ACC112 (cell line): ENCODE measurements around the gene PAXX.
"Not testable (repeated sequence)": the region's sequence is repeated elsewhere in the genome, so short reads cannot be mapped to it uniquely, and the experiment has no call there.

Experiments
- H2AFZ ChIP-seq: fragments of 200-600 bp; sonication (generic); one replicate; pipeline ENCODE4 v1.6.0; 2017; ENCODE audit warnings: antibody characterized with exemption, low read length; ENCODE audit not compliant: unreplicated experiment
- H3K27ac ChIP-seq: fragments of 200-600 bp; sonication (generic); 2 replicates; pipeline ENCODE4 v1.5.1; 2014; ENCODE audit warnings: low read depth, mild to moderate bottlenecking, antibody characterized with exemption, low read length, moderate library complexity
- H3K27me3 ChIP-seq: fragments of 200-600 bp; sonication (generic); 2 replicates; pipeline ENCODE4 v1.6.1; 2014; ENCODE audit warnings: mild to moderate bottlenecking, antibody characterized with exemption, low read length, moderate library complexity, mixed read lengths; ENCODE audit not compliant: insufficient read depth
- H3K36me3 ChIP-seq: fragments of 200-600 bp; sonication (generic); 2 replicates; pipeline ENCODE4 v1.6.1; 2016; ENCODE audit warnings: mild to moderate bottlenecking, antibody characterized with exemption, low read length, moderate library complexity, mixed read lengths; ENCODE audit not compliant: insufficient read depth
- H3K4me1 ChIP-seq: fragments of 200-600 bp; sonication (generic); one replicate; pipeline ENCODE4 v1.6.1; 2016; ENCODE audit warnings: low read length, mixed read lengths; ENCODE audit not compliant: insufficient read depth, unreplicated experiment, control insufficient read depth
- H3K4me3 ChIP-seq: fragments of 200-600 bp; sonication (generic); 2 replicates; pipeline ENCODE4 v1.5.1; 2014; ENCODE audit warnings: mild to moderate bottlenecking, low read depth, low read length
- H3K79me2 ChIP-seq: fragments of 200-600 bp; sonication (generic); one replicate; pipeline ENCODE4 v1.6.0; 2016; ENCODE audit warnings: low read length; ENCODE audit not compliant: control insufficient read depth, unreplicated experiment, insufficient read depth

PAXX gene

GRCh38 chr9:137031904-137032640, 39.9 kb downstream of the PAXX start, which contains the start of gene FUT7:
FUT7 (minus strand) TSS chr9:137032088; CDS start chr9:137031991, 97 bp downstream.
- Histone ChIP-seq H3K79me2 (no peaks in the 10 kb centered on the region), H3K36me3 (no peaks in the 10 kb centered on the region), H3K4me3 (no peak within 1 kb of the TSS), H3K27ac (no peak within 1 kb of the TSS), H3K27me3 (no peaks in the 10 kb centered on the region), H2AFZ (no peak within 1 kb of the TSS), H3K4me1 (peaks cover 10% of the 10 kb centered on the region)

- no peaks in the 10 kb centered on the region for H3K27me3 ChIP-seq
- H3K4me1 ChIP-seq, result peaks cover 5% of the 10 kb centered on the region
- H3K79me2 ChIP-seq, result no peaks in the 10 kb centered on the region
- H3K36me3 ChIP-seq, result no peaks in the 10 kb centered on the region
- no peak overlapping the region for H3K27ac ChIP-seq
- H2AFZ ChIP-seq, result no peak overlapping the region
- no peak overlapping the region for H3K4me3 ChIP-seq
These were observed 40.6 kb downstream of the PAXX start for GRCh38 chr9:137032858-137033257.

GRCh38 chr9:137033481-137033880, 41.3 kb downstream of the PAXX start:
- not testable (repeated sequence) for H3K36me3 ChIP-seq, H2AFZ ChIP-seq, H3K27me3 ChIP-seq, H3K4me3 ChIP-seq, H3K27ac ChIP-seq, H3K4me1 ChIP-seq, H3K79me2 ChIP-seq

- Histone ChIP-seq H3K4me3 (no peak overlapping the region), H2AFZ (no peak overlapping the region), H3K4me1 (peaks cover 5% of the 10 kb centered on the region), H3K36me3 (no peaks in the 10 kb centered on the region; the same call in 1 of the 2 replicates), H3K79me2 (no peaks in the 10 kb centered on the region), H3K27ac (no peak overlapping the region), H3K27me3 (no peaks in the 10 kb centered on the region)
These were observed 42.0 kb downstream of the PAXX start for GRCh38 chr9:137034039-137034708.

- Histone ChIP-seq H3K79me2 (no peaks in the 10 kb centered on the region), H3K4me1 (peaks cover 5% of the 10 kb centered on the region), H3K27ac (no peak overlapping the region), H3K4me3 (no peak overlapping the region), H3K36me3 (no peaks in the 10 kb centered on the region; the same call in 1 of the 2 replicates), H2AFZ (no peak overlapping the region), H3K27me3 (no peaks in the 10 kb centered on the region)
These were observed 42.7 kb downstream of the PAXX start for GRCh38 chr9:137034709-137035506.

GRCh38 chr9:137035507-137035834, 43.2 kb downstream of the PAXX start:
- no peaks in the 10 kb centered on the region for H3K27me3 ChIP-seq
- no peaks in the 10 kb centered on the region for H3K79me2 ChIP-seq
- no peak overlapping the region for H2AFZ ChIP-seq
- no peak overlapping the region for H3K4me3 ChIP-seq
- H3K27ac ChIP-seq, result no peak overlapping the region
- H3K4me1 ChIP-seq, result peaks cover 5% of the 10 kb centered on the region
- H3K36me3 ChIP-seq, result no peaks in the 10 kb centered on the region; the same call in 1 of the 2 replicates

GRCh38 chr9:137035937-137036336, 43.7 kb downstream of the PAXX start:
- Histone ChIP-seq H3K27ac (no peak overlapping the region), H3K36me3 (no peaks in the 10 kb centered on the region; the same call in 1 of the 2 replicates), H3K4me3 (no peak overlapping the region), H3K79me2 (no peaks in the 10 kb centered on the region), H3K4me1 (peaks cover 5% of the 10 kb centered on the region), H3K27me3 (no peaks in the 10 kb centered on the region), H2AFZ (no peak overlapping the region)

- H3K4me3 ChIP-seq, result no peak overlapping the region
- H3K36me3 ChIP-seq, result no peaks in the 10 kb centered on the region; the same call in 1 of the 2 replicates
- no peak overlapping the region for H3K27ac ChIP-seq
- no peaks in the 10 kb centered on the region for H3K27me3 ChIP-seq
- H3K4me1 ChIP-seq, result peaks cover 5% of the 10 kb centered on the region
- no peaks in the 10 kb centered on the region for H3K79me2 ChIP-seq
- H2AFZ ChIP-seq, result no peak overlapping the region
These were observed 44.8 kb downstream of the PAXX start for GRCh38 chr9:137037035-137037434.

- Histone ChIP-seq H3K36me3 (no peaks in the 10 kb centered on the region; the same call in 1 of the 2 replicates), H2AFZ (no peak overlapping the region), H3K27me3 (no peaks in the 10 kb centered on the region), H3K4me3 (no peak overlapping the region), H3K4me1 (peaks cover 5% of the 10 kb centered on the region), H3K79me2 (no peaks in the 10 kb centered on the region), H3K27ac (no peak overlapping the region)
These were observed 45.3 kb downstream of the PAXX start for GRCh38 chr9:137037483-137037882.

GRCh38 chr9:137038916-137039315, 46.7 kb downstream of the PAXX start:
- Histone ChIP-seq H2AFZ (no peak overlapping the region), H3K79me2 (peaks cover 8% of the 10 kb centered on the region), H3K36me3 (no peaks in the 10 kb centered on the region; the same call in 1 of the 2 replicates), H3K4me3 (no peak overlapping the region), H3K4me1 (peaks cover 5% of the 10 kb centered on the region), H3K27me3 (no peaks in the 10 kb centered on the region), H3K27ac (no peak overlapping the region)
